Measurements from ENCODE around the gene PDZRN3.

The PDZRN3 gene

GRCh38 chr3:73413619-73414018 lies 211.1 kb downstream of the PDZRN3 start:
- no peak for DNase-seq (ENCODE audit: low spot score)

- no peak for DNase-seq (ENCODE audit: low spot score)
Measured at GRCh38 chr3:73411993-73412392, 212.7 kb downstream of the PDZRN3 start.

GRCh38 chr3:73411545-73411944 lies 213.2 kb downstream of the PDZRN3 start:
- DNase-seq (ENCODE audit: low spot score) = no peak

DNA sequence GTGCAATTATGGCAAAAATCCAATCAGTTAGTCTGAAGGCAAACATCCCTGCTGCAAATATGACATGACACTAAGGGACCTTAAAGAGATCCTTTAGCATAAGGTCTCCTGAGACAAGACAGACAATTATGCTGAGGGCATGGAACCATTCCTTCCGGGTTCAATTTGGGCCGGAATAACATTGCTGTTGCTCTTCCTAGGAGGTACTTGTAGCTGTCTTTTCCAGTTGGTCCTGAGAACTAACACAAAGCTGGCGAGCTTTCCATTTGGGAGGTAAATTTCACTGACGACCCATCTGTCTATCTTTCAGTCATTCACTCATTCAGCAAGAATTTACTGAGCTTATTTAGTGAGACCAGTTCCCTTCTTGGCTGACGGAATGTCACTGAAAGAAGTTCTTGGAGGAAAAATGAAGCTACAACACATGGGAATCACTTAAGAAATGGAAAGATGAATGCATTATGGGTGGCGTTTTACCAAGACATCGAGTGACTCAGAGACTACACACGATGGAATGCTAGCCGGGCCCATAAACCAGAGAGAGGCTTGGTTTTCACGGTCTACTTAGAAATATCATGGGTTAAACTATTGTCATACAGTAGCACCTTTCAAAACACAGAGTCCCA lies 215.5 kb downstream of the PDZRN3 start:
- DNase-seq (ENCODE audit: low spot score) = no peak

DNA sequence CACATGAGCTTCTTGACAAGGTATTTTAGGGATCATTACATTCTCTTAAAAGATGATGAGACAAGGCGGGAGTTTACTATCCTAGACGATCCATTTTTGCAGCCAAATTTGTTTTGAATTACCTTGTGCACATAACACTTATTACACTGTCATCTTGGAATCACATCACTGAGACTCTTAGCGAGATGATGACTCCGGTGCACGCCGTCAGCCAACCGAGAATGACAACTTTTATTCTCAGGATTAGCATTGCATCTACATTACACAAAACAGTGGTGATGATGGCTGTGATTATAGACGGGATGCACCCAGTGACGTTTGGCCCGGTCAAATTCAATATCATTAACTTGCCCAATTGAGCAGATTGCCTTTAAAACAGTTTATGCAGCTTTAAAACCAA lies 216.1 kb downstream of the PDZRN3 start:
- DNase-seq (ENCODE audit: low spot score) = no peak

DNA sequence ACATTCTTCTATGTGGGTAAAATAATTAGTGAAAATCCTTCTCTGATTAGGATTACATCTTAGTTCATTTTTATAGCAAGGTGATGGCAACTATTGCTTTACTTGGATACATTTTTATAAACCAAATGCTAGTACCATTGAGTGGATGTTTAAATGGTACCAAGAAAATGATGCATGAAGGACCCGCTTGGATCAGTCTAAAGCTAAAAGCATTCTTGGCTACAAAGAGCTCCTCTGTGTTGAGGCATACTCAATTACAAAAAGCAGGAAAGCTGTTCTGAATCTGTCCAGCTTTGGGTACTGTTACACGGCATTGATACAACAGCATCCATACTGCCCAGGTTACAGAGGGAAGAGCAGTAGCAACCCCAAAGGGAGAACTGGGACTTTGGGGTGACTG lies 217.2 kb downstream of the PDZRN3 start:
- DNase-seq (ENCODE audit: low spot score) = no peak

DNA sequence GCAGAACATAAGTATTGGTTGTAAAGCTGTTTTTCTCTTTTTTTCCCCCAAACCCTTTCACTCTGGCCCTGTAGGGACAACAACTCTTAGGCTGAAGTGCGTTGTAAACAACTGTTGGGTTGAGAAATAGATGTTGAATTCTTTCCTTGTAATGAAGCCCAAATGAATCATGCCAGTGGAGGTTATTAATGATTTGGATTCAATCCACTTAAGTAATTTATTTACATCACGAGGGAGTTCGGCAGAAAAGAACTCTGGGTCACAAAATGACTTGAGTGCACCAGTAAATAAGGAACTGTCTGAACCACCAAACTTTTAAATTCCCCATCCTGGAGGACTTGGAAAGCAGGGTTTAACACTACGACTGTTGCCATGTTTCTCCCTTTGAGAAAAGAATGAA lies 218.9 kb downstream of the PDZRN3 start:
- DNase-seq (ENCODE audit: low spot score) = no peak

DNA sequence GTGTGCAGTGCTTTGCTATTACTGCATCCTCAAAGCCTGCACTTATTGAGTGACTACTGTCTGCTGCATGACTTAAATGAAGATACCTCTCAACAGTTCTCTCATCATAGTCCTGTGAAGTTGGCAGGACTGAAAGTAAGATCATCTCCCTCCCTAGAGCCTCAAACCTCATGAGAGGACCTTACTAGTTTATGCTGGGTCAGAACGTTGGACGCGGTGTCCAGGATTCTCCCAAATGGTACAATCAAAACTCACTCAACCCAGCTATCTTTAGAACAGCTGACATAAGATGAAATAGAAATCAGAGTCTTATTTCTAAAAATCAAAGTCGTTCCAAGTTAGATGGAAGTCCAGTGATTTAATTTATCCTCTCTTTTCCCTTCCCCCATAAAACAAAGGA lies 219.7 kb downstream of the PDZRN3 start:
- no peak for DNase-seq (ENCODE audit: low spot score)

- DNase-seq (ENCODE audit: low spot score) = no peak
Measured at GRCh38 chr3:73404435-73404834, 220.3 kb downstream of the PDZRN3 start.

- DNase-seq (ENCODE audit: low spot score) = no peak
Measured at GRCh38 chr3:73403444-73403843, 221.3 kb downstream of the PDZRN3 start.

GRCh38 chr3:73401616-73402279 lies 223.0 kb downstream of the PDZRN3 start:
- DNase-seq (ENCODE audit: low spot score) = no peak

DNA sequence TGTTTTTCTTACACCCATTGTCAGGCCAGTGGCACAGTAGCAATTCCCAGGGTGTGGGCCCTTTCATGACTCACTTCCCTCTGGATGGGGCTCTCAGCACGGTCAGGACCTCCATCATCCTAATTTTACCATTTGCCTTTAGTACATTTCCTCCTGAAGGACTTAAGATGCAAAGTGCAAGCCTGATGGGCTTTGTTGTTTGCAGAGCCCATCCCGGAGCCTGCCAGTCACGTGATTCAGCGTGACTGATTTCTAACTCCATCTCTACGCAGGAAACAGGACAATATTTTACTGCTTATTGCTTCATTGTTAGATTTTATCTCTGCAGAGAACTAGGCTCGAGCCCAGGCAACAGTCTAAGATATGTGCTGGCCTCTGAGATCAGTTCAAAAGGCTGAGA lies 223.7 kb downstream of the PDZRN3 start:
- no peak for DNase-seq (ENCODE audit: low spot score)

GRCh38 chr3:73399666-73400253 lies 225.0 kb downstream of the PDZRN3 start:
- DNase-seq (ENCODE audit: low spot score) = no peak

GRCh38 chr3:73399106-73399505 lies 225.6 kb downstream of the PDZRN3 start:
- no peak for DNase-seq (ENCODE audit: low spot score)

DNA sequence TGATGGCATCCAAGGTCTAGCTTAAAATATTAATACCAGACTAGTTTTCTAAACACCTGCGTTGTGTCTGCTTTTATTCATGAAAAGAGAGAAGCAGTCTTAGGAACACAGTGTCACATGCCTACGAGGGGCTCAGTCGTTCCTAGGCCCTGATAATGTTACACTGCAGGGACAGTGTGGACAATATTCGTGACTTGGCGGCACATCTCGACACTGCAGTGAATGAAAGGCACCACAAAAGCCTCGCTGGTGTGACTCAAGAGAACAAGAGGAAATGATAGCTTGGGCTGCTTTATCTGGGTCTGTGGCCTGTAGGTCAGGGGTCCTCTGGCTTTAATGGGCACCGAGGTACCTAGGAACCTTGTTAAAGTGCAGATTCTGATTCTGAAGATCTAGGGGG lies 226.7 kb downstream of the PDZRN3 start:
- no peak for DNase-seq (ENCODE audit: low spot score)

GRCh38 chr3:73394240-73394639 lies 230.5 kb downstream of the PDZRN3 start:
- no peak for DNase-seq (ENCODE audit: low spot score)

DNA sequence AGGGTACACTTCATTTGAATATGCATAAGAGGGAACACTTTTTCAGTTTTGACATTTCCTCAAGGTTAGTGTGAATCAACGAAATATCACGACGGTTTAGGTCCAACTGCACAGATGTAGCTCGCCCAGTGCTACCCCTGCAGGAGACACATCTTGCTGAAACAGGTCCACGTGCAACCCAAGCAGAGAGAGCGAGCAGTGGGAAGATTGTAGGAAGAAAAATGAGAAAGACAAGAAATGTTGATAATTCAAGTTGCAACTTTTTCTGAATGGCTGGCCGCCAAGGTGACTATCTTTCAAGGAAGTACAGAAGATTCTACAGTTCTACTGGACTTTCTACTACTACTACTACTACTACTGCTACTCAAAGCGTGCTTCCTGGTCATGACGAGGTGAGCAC lies 231.7 kb downstream of the PDZRN3 start:
- DNase-seq (ENCODE audit: low spot score) = no peak

DNA sequence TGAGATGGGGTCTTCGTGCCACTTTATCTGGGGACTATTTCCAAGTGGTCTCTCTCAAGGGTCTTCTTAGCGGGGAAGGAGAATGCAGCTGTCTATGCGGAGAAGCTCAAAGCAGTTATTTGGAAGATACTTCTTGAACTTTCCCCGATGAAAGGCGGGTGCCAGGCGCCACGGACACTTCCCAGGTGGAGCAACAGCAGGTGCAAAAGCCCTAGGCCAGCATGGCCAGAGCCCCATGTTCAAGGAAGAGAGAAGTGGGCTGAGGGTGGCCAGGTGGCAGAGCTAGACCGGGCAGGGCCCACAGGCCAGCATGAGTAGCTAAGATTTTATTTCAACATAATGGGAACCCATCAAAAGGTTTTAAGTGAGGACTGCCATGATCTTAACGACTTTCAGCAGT lies 232.8 kb downstream of the PDZRN3 start:
- no peak for DNase-seq (ENCODE audit: low spot score)

GRCh38 chr3:73389928-73390327 lies 234.8 kb downstream of the PDZRN3 start:
- no peak for DNase-seq (ENCODE audit: low spot score)

GRCh38 chr3:73389117-73389813 lies 235.5 kb downstream of the PDZRN3 start:
- DNase-seq (ENCODE audit: low spot score) = no peak

- no peak for DNase-seq (ENCODE audit: low spot score)
Measured at GRCh38 chr3:73385568-73385967, 239.2 kb downstream of the PDZRN3 start.

DNA sequence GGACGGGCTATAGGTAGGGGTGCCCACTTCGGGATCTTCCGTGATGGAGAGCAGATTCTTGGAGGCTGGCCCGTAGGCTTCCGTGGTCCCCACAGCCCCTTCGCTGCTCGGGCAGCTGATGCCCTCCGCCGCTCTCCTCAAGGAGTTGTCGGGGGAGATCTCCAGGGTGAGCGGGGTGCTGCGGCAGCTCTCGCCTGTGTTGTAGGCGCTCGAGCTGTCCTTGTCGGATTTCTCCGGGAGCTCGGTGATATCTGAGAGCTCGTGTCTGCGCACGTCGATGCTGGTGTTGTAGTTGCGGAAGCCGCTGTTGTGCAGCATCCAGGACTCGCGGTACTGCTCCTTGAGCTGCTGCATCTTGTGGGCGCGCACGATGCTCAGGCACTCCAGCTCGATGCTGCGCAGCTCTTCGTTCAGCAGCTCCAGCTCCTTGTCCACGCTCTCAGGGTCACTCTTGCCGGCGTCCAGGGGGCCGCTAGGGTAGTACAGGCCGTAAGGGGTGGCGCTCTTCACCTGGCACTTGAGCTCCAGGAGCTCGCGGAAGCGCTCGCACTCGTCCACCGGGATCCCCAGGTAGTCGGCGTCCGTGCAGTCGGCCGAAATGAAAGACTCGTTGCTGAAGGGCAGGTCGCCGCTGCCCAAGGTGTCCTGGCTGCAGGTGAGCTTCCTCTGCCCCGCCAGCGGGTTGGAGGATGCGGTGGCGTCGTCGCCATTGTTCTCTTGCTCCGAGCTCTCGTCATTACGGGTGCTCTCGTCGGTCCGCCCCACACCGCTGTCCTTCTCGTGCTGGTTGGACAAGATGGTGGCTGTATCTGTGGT lies 240.4 kb downstream of the PDZRN3 start:
- DNase-seq (ENCODE audit: low spot score) = no peak
